Cortex of kidney (tissue), 1 donor: ENCODE results near the gene SNRPA1.

ENCODE experiments used
- DNase-seq: peaks from one replicate; lab custom pipeline; 2025; lab: John Stamatoyannopoulos, UW

Gene SNRPA1

DNA sequence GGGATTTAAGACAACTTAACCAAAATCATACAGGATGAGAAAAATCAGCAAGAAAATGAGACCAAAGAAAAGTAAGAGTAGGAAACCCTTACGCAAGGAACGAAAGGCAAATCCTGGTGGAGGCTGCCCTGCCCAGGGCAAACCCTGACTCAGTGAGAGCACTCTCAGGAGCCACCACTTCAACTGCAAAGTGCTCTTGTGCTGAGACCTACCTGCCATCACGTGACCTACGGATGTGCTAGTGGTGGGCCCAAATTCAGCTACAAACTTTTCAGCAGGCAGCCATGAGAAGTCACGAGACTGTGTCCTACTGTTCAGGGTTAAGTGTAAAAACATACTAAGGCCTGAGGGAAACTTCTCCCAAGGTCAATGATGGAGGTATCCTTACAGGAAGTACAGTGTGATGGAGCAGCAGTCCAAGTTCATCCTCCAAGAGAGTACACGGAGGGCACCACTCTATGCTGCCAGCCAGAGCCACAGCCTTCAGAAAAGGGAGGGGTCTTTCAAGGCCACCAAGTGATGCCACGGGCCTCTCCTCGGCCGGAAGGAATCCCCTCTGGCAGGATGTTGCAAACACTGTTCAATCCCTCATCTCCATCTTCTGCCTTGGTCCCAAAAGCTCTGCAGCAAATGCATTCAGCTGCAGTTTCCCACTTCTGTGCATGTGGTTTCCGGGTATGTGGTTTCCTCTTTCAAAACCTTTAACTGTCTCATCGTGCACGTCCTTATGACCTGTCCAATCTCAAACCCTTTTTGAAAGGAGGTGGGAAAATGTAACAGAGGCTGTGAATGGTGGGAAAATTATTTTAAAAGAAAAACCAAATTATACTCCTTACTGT lies 52.7 kb downstream of the SNRPA1 start:
- DNase-seq = no peak

DNA sequence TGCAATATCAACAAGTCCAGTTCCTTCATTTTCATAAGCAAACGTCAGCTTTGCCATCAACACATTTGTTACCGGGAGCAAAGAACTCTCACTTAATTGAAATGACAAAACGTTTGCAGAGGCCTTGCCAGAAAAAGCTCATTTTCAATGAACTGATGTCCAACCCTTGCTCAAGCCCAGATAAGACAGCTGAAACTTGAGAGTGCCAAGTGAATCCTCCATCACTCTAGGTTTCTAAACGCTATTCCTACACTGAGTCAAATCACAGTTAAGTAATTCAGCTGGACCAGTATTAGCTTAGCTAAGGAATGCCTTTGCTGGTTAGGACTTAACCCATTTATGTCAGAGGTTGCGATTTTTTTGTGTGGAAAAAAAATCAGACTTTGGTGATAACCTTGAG lies 54.7 kb downstream of the SNRPA1 start:
- DNase-seq = no peak

DNA sequence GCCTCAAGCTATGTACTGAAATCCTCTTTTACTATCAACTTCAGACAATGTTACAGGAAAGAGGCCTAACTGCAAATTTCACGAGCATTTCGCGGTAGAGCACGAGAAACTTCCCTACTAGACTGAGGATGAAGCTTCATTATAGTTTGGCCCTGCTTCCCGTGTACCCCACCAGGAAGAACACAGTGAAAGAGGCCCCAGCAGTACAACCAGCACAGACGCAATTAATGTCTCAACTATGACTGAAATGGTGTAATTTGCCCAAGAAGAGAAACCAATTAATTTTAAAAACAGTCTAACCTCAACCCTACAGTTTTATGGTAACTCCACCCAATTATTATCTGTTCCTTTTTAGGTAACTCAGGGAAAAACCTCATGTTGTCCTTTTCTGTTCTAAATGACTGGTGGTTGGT lies 55.3 kb downstream of the SNRPA1 start:
- no peak for DNase-seq

DNA sequence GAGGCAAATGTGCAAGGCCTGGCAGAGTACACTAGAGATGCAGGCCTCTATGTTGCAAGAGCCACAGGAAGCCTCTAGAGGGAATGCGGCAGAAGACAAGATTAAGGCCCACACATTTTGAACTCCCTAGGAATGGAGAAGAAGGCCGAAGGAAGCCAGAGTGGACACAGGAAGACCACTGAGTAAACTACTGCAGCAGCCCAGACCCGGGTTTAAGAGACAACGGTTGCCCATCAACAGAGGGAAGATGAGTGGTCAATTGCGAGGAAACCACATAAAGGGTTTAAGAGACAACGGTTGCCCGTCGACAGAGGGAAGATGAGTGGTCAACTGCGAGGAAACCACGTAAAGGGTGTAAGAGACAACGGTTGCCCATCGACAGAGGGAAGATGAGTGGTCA lies 57.8 kb downstream of the SNRPA1 start:
- no peak for DNase-seq

DNA sequence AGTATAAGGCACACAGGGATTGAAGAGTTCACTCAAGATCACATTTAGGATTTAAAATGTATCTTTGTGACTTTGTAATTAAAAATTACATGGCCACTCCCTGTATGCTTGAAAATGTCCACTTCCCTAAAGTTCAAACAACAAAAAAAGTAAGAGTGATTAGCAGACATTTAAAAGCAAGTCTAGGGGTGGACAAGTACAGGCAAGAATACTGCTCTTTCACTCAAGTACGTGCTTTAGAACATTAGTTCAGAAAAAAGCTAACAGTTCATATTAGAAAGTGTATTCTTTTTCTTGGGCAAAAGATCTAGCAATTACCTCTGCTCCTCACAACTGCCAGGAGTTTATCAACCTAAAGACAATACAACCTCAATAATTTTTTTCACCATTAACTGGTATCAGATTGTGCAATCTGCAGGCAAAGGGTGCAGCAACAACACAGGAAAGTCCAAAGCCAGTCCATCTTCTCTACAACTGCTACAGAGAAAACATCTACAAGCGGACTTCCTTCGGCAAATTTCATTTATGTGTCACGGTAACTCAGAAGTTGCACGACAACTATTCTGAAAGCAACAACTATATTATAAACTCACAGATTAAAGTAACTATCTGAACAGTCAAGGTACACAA lies 61.3 kb downstream of the SNRPA1 start:
- DNase-seq = no peak

DNA sequence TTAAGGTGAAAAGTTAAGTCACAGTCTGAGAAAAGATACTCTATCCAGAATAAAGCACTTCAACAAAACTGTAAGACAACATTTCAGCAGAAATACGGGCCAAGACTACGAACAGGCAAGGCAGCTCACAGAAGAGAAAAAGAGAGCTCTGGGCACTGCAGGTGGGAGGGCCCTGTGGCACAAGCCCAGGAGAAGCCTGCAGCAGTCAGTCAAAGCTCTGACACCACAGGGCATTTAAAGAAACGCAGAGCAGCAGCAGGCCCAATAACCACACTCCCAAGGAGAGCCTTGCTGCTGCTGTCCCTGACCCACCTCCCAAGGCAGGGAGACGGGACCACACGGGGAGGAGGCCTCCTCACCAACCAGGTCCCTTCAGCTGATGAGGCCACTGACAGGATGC lies 62.4 kb downstream of the SNRPA1 start:
- no peak for DNase-seq
